ENCODE measurements around the gene OR8H2.
"Not testable (repeated sequence)": the region's sequence is repeated elsewhere in the genome, so short reads cannot be mapped to it uniquely, and the experiment has no call there.

The OR8H2 gene

DNA sequence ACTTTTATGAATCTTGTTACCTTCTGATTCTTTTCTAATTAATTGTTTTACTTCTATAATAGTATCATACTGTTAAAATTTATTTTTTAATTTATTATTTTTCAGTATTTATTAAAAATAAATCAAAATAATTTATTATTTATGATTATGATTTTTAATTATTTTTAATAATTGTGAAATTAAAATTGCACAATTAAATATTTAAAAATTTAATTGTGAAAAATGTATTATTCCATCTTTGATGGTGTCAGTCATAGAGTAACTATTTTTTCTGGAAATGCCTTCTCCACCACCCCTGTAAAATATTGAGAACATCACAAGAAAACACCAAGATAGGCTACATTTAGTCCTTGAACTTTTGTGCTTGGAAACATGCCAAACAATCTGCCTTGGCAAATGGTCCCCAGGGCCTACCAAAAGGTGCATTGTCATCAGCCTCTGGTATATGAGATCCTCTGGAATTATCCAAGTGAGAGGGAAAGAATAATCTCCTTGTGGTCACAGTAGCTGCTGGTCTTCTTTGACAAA is at the start of gene OR8H2:
OR8H2 (plus strand) TSS at position 478 of the 528 bp plus-strand sequence. CDS start 1,356 bp downstream, outside the sequence.
- DNase-seq: no peak
- H3K9me3 Mint-ChIP-seq: peaks cover 21% of the 10 kb centered on the region

GRCh38 chr11:56056366-56056765 is 47.1 kb upstream of the OR8H2 start:
- DNase-seq; H3K4me3 Mint-ChIP-seq; H3K27me3 Mint-ChIP-seq; H3K36me3 Mint-ChIP-seq (ENCODE audit: low read depth); H3K27ac Mint-ChIP-seq; H3K4me1 Mint-ChIP-seq (ENCODE audit: low read depth): not testable (repeated sequence)
- H3K9me3 Mint-ChIP-seq: peaks cover 30% of the 10 kb centered on the region

More for the DNA sequence above, at the start of gene OR8H2:
- H3K27ac Mint-ChIP-seq: no peak within 1 kb of the TSS
- H3K4me3 Mint-ChIP-seq: no peak within 1 kb of the TSS
- no peaks in the 10 kb centered on the region for H3K4me1 Mint-ChIP-seq (ENCODE audit: low read depth)
- no peaks in the 10 kb centered on the region for H3K27me3 Mint-ChIP-seq
- no peaks in the 10 kb centered on the region for H3K36me3 Mint-ChIP-seq (ENCODE audit: low read depth)

GRCh38 chr11:56057661-56058237 is 45.7 kb upstream of the OR8H2 start:
- H3K4me1 Mint-ChIP-seq (ENCODE audit: low read depth): not testable (repeated sequence)

DNA sequence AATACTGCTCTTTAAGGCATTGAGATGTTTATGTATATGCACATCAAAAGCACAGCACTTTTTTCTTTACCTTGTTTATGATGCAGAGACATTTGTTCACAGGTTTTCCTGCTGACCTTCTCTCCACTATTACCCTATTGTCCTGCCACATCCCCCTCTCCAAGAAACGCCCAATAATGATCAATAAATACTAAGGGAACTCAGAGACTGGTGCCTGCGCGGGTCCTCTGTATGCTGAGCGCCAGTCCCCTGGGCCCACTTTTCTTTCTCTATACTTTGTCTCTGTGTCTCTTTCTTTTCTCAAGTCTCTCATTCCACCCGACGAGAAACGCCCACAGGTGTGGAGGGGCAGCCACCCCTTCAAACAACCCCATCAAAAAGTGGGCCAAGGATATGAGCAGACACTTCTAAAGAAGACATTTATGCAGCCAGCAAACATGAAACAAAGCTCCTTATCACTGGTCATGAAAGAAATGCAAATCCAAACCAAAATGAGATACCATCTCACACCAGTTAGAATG is 45.2 kb upstream of the OR8H2 start:
- DNase-seq; H3K4me3 Mint-ChIP-seq; H3K27ac Mint-ChIP-seq; H3K27me3 Mint-ChIP-seq; H3K36me3 Mint-ChIP-seq (ENCODE audit: low read depth); H3K4me1 Mint-ChIP-seq (ENCODE audit: low read depth): not testable (repeated sequence)
- peaks cover 27% of the 10 kb centered on the region for H3K9me3 Mint-ChIP-seq

More at GRCh38 chr11:56057661-56058237, 45.7 kb upstream of the OR8H2 start:
- DNase-seq; H3K27me3 Mint-ChIP-seq; H3K4me3 Mint-ChIP-seq; H3K27ac Mint-ChIP-seq; H3K36me3 Mint-ChIP-seq (ENCODE audit: low read depth): not testable (repeated sequence)
- H3K9me3 Mint-ChIP-seq: peaks cover 27% of the 10 kb centered on the region

GRCh38 chr11:56066980-56067379 is 36.5 kb upstream of the OR8H2 start:
- no peaks in the 10 kb centered on the region for H3K4me1 Mint-ChIP-seq (ENCODE audit: low read depth)
- no peaks in the 10 kb centered on the region for H3K27me3 Mint-ChIP-seq
- H3K36me3 Mint-ChIP-seq (ENCODE audit: low read depth): no peaks in the 10 kb centered on the region
- no peak overlapping the region for H3K4me3 Mint-ChIP-seq
- H3K9me3 Mint-ChIP-seq: peaks cover 18% of the 10 kb centered on the region
- no peak for DNase-seq
- no peak overlapping the region for H3K27ac Mint-ChIP-seq

GRCh38 chr11:56089697-56090096 is 13.8 kb upstream of the OR8H2 start:
- H3K4me1 Mint-ChIP-seq (ENCODE audit: low read depth): no peaks in the 10 kb centered on the region
- DNase-seq: no peak
- H3K9me3 Mint-ChIP-seq: peaks cover 18% of the 10 kb centered on the region
- no peaks in the 10 kb centered on the region for H3K27me3 Mint-ChIP-seq
- no peak overlapping the region for H3K27ac Mint-ChIP-seq
- H3K4me3 Mint-ChIP-seq: no peak overlapping the region
- no peaks in the 10 kb centered on the region for H3K36me3 Mint-ChIP-seq (ENCODE audit: low read depth)

GRCh38 chr11:56093008-56093407 is 10.5 kb upstream of the OR8H2 start, which contains the start of gene OR8I2:
OR8I2 (plus strand) TSS chr11:56093308; CDS start chr11:56093308, 0 bp downstream.
- Mint-ChIP-seq H3K27ac (no peak within 1 kb of the TSS), H3K4me1 (ENCODE audit: low read depth) (no peaks in the 10 kb centered on the region), H3K36me3 (ENCODE audit: low read depth) (no peaks in the 10 kb centered on the region), H3K27me3 (no peaks in the 10 kb centered on the region), H3K4me3 (no peak within 1 kb of the TSS), H3K9me3 (peaks cover 24% of the 10 kb centered on the region)
- no peak for DNase-seq

GRCh38 chr11:56122073-56122472 is 18.6 kb downstream of the OR8H2 start, which contains the start of gene OR8H3:
OR8H3 (plus strand) TSS chr11:56122373; CDS start chr11:56122373, 0 bp downstream.
- no peak within 1 kb of the TSS for H3K27ac Mint-ChIP-seq
- no peaks in the 10 kb centered on the region for H3K27me3 Mint-ChIP-seq

DNA sequence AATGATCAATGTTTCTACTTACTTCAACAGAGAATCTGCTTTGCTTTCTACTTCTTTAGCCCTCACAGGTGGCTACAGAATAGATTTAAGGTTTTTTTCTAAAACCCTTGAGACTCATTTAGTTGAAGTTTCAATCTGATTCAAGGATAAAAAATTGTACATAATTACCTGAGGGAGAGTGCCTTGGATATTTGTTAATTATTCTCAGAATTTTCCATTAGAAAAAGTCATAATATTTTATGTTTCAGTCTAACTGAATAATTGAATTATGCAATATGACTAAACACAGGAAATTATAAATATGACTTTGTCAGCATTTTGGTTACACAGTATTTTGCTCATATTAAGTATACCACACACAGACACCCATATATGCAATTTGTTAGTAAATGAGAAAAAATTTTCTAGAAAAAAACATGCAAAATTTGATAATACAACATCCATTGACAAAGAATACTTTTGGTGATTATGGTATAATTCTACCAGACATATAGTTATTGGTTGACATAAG is 36.7 kb downstream of the OR8H2 start, which contains the start of gene OR8J3:
OR8J3 (minus strand) TSS at position 51 of the 511 bp plus-strand sequence. CDS start 2,483 bp downstream, outside the sequence.
- Mint-ChIP-seq H3K4me1 (ENCODE audit: low read depth) (no peaks in the 10 kb centered on the region), H3K9me3 (peaks cover 25% of the 10 kb centered on the region), H3K27me3 (no peaks in the 10 kb centered on the region), H3K36me3 (ENCODE audit: low read depth) (no peaks in the 10 kb centered on the region), H3K4me3 (no peak within 1 kb of the TSS), H3K27ac (no peak within 1 kb of the TSS)
- DNase-seq: no peak

More at GRCh38 chr11:56122073-56122472, 18.6 kb downstream of the OR8H2 start, which contains the start of gene OR8H3:
- Mint-ChIP-seq H3K4me1 (ENCODE audit: low read depth) (no peaks in the 10 kb centered on the region), H3K36me3 (ENCODE audit: low read depth) (no peaks in the 10 kb centered on the region), H3K9me3 (peaks cover 16% of the 10 kb centered on the region), H3K4me3 (no peak within 1 kb of the TSS)
- DNase-seq: no peak

DNA sequence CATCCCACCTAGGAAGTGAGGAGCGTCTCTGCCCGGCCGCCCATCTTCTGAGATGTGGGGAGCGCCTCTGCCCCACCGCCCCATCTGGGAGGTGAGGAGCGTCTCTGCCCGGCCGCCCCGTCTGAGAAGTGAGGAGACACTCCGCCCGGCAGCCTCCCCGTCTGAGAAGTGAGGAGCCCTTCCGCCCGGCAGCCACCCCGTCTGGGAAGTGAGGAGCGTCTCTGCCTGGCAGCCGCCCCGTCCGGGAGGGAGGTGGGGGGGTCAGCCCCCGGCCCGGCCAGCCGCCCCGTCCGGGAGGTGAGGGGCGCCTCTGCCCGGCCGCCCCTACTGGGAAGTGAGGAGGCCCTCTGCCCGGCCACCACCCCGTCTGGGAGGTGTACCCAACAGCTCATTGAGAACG is 40.2 kb downstream of the OR8H2 start:
- not testable (repeated sequence) for H3K4me1 Mint-ChIP-seq (ENCODE audit: low read depth); H3K27me3 Mint-ChIP-seq; H3K4me3 Mint-ChIP-seq; H3K27ac Mint-ChIP-seq; DNase-seq; H3K36me3 Mint-ChIP-seq (ENCODE audit: low read depth)
- H3K9me3 Mint-ChIP-seq: peaks cover 14% of the 10 kb centered on the region

DNA sequence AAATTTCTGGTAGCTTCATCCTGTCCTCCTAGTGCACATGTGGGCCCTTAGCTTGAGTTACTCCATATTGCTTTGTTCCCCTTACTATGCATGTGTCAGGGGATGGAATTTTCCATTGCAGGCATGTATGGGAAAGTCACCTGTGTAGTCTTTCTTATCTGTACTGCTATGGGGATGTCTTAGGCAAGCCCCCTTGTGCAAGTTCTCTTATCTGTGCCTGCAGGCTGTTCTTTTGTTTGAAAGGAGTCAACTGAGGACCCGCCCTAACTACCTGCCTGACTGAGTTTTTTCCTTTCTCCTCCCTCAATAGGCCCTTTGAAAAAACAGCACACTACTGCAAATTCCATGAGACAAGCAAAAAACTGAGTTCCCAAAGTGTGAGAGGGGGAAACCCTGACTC is 47.9 kb downstream of the OR8H2 start:
- H3K36me3 Mint-ChIP-seq (ENCODE audit: low read depth): no peaks in the 10 kb centered on the region
- peaks cover 30% of the 10 kb centered on the region for H3K9me3 Mint-ChIP-seq
- no peaks in the 10 kb centered on the region for H3K27me3 Mint-ChIP-seq
- no peak overlapping the region for H3K27ac Mint-ChIP-seq
- H3K4me1 Mint-ChIP-seq (ENCODE audit: low read depth): no peaks in the 10 kb centered on the region
- H3K4me3 Mint-ChIP-seq: no peak overlapping the region
- no peak for DNase-seq

GRCh38 chr11:56152333-56152732 is 48.8 kb downstream of the OR8H2 start:
- H3K4me1 Mint-ChIP-seq (ENCODE audit: low read depth): no peaks in the 10 kb centered on the region
- H3K27ac Mint-ChIP-seq: no peak overlapping the region
- no peak overlapping the region for H3K4me3 Mint-ChIP-seq
- no peaks in the 10 kb centered on the region for H3K27me3 Mint-ChIP-seq
- DNase-seq: no peak
- H3K9me3 Mint-ChIP-seq: peaks cover 35% of the 10 kb centered on the region
- H3K36me3 Mint-ChIP-seq (ENCODE audit: low read depth): no peaks in the 10 kb centered on the region
